H9 (cell line): ENCODE measurements around the gene HTD2. TPM values are rescaled to one million over a fixed set of nuclear protein-coding genes. Genes with fewer than 3 reads are reported as not detected.

Experiments used
- DNase-seq: peaks from one replicate; pipeline ENCODE4 v3.0.0-alpha.2; 2017
- H2AFZ ChIP-seq: one replicate; pipeline ENCODE4 v1.6.1; 2013; ENCODE audit warnings: mild to moderate bottlenecking, low read length, control low read depth, moderate library complexity
- H2AK5ac ChIP-seq: 2 replicates; pipeline ENCODE4 v1.6.1; 2013; ENCODE audit warnings: low read length, control low read depth, mixed read lengths; ENCODE audit not compliant: insufficient read length
- H2BK120ac ChIP-seq: one replicate; pipeline ENCODE4 v1.6.1; 2013; ENCODE audit warnings: low read depth, mild to moderate bottlenecking, low read length, control low read depth, inconsistent platforms; ENCODE audit not compliant: poor library complexity, severe bottlenecking
- H2BK12ac ChIP-seq: 2 replicates; pipeline ENCODE4 v1.6.1; 2013; ENCODE audit warnings: low read length, control low read depth, mixed read lengths, low read depth; ENCODE audit not compliant: insufficient read length
- H2BK15ac ChIP-seq: 2 replicates; pipeline ENCODE4 v1.6.1; 2013; ENCODE audit warnings: low read depth, low read length, control low read depth
- H2BK20ac ChIP-seq: one replicate; pipeline ENCODE4 v1.6.1; 2013; ENCODE audit warnings: low read depth, mild to moderate bottlenecking, low read length, control low read depth, inconsistent platforms; ENCODE audit not compliant: poor library complexity, severe bottlenecking
- H2BK5ac ChIP-seq: 2 replicates; pipeline ENCODE4 v1.6.1; 2013; ENCODE audit warnings: low read length, control low read depth, mixed read lengths; ENCODE audit not compliant: insufficient read length
- H3K14ac ChIP-seq: 2 replicates; pipeline ENCODE4 v1.6.1; 2013; ENCODE audit warnings: low read length, control low read depth; ENCODE audit not compliant: insufficient read depth
- H3K18ac ChIP-seq: 2 replicates; pipeline ENCODE4 v1.6.1; 2013; ENCODE audit warnings: low read depth, mild to moderate bottlenecking, mixed read lengths, low read length, control low read depth; ENCODE audit not compliant: insufficient read length
- H3K23ac ChIP-seq: 2 replicates; pipeline ENCODE4 v1.6.1; 2013; ENCODE audit warnings: low read length, control low read depth, mixed read lengths, low read depth; ENCODE audit not compliant: insufficient read length
- H3K23me2 ChIP-seq: 2 replicates; pipeline ENCODE4 v1.6.1; 2013; ENCODE audit warnings: low read depth, mild to moderate bottlenecking, mixed read lengths, low read length, control low read depth; ENCODE audit not compliant: insufficient read length, poor library complexity, severe bottlenecking
- H3K27ac ChIP-seq: 2 replicates; pipeline ENCODE4 v1.5.1; 2013; ENCODE audit warnings: low read length, control low read depth, mixed read lengths, low read depth; ENCODE audit not compliant: insufficient read length
- H3K27me3 ChIP-seq: 2 replicates; pipeline ENCODE4 v1.6.1; 2013; ENCODE audit warnings: low read length, control low read depth, inconsistent platforms; ENCODE audit not compliant: insufficient read depth
- H3K4ac ChIP-seq: 2 replicates; pipeline ENCODE4 v1.6.1; 2013; ENCODE audit warnings: low read depth, mild to moderate bottlenecking, control low read depth, inconsistent platforms, low read length, moderate library complexity
- H3K4me1 ChIP-seq: 2 replicates; pipeline ENCODE4 v1.6.1; 2013; ENCODE audit warnings: low read length, control low read depth, inconsistent platforms; ENCODE audit not compliant: insufficient read depth
- H3K4me2 ChIP-seq: 2 replicates; pipeline ENCODE4 v1.6.1; 2013; ENCODE audit warnings: low read length, control low read depth, mixed read lengths; ENCODE audit not compliant: insufficient read length, insufficient read depth
- H3K56ac ChIP-seq: 2 replicates; pipeline ENCODE4 v1.6.1; 2013; ENCODE audit warnings: low read depth, mild to moderate bottlenecking, mixed read lengths, low read length, control low read depth; ENCODE audit not compliant: insufficient read length
- H3K79me1 ChIP-seq: 2 replicates; pipeline ENCODE4 v1.6.1; 2013; ENCODE audit warnings: low read depth, mild to moderate bottlenecking, moderate library complexity, low read length, control low read depth, inconsistent platforms; ENCODE audit not compliant: insufficient read depth, poor library complexity, severe bottlenecking
- H3K79me2 ChIP-seq: 2 replicates; pipeline ENCODE4 v1.6.1; 2013; ENCODE audit warnings: low read length, control low read depth, inconsistent platforms; ENCODE audit not compliant: insufficient read depth
- H3K9ac ChIP-seq: 2 replicates; pipeline ENCODE4 v1.6.1; 2013; ENCODE audit warnings: low read length, control low read depth, mixed read lengths; ENCODE audit not compliant: insufficient read length; ENCODE audit errors: extremely low read depth
- H3K9me3 ChIP-seq: one replicate; pipeline ENCODE4 v1.6.1; 2013; ENCODE audit warnings: low read depth, low read length, inconsistent platforms; ENCODE audit not compliant: control insufficient read depth
- H3T11ph ChIP-seq: one replicate; pipeline ENCODE4 v1.6.1; 2013; ENCODE audit warnings: mild to moderate bottlenecking, low read length, control low read depth, inconsistent platforms
- H4K20me1 ChIP-seq: one replicate; pipeline ENCODE4 v1.6.1; 2013; ENCODE audit not compliant: control insufficient read depth, insufficient read length, insufficient read depth
- H4K5ac ChIP-seq: 2 replicates; pipeline ENCODE4 v1.6.1; 2013; ENCODE audit warnings: low read depth, mild to moderate bottlenecking, mixed read lengths, low read length, control low read depth; ENCODE audit not compliant: insufficient read length
- H4K8ac ChIP-seq: replicated peaks from 2 replicates; pipeline ENCODE4 v1.6.1; 2013; ENCODE audit warnings: low read length, control low read depth, mixed read lengths, low read depth; ENCODE audit not compliant: insufficient read length
- H4K91ac ChIP-seq: 2 replicates; pipeline ENCODE4 v1.6.1; 2013; ENCODE audit warnings: low read depth, mild to moderate bottlenecking, moderate library complexity, mixed read lengths, low read length, control low read depth; ENCODE audit not compliant: insufficient read length
- H3K27ac Mint-ChIP-seq, 3 experiments: 2 replicates in 2 of 3; 3 replicates in 1 of 3; pipeline ENCODE4 v1.8.0; 2020 to 2021; ENCODE audit warnings: mixed read lengths in 3 of 3, mild to moderate bottlenecking in 1 of 3, moderate library complexity in 1 of 3
- H3K27me3 Mint-ChIP-seq: 2 replicates; pipeline ENCODE4 v1.8.0; 2021; ENCODE audit warnings: low read depth, mild to moderate bottlenecking, moderate library complexity, mixed read lengths
- H3K36me3 Mint-ChIP-seq, 3 experiments: 2 replicates in 2 of 3; 3 replicates in 1 of 3; pipeline ENCODE4 v1.8.0; 2020 to 2021; ENCODE audit warnings: low read depth in 3 of 3, mixed read lengths in 3 of 3; ENCODE audit not compliant: insufficient read depth in 1 of 3
- H3K4me1 Mint-ChIP-seq, 2 experiments: 2 replicates each; pipeline ENCODE4 v1.8.0; 2020; ENCODE audit warnings: mixed read lengths in 2 of 2
- H3K4me3 Mint-ChIP-seq, 2 experiments: 2 replicates in 1 of 2; 3 replicates in 1 of 2; pipeline ENCODE4 v1.8.0; 2020 to 2021; ENCODE audit warnings: mild to moderate bottlenecking in 2 of 2, mixed read lengths in 2 of 2, moderate library complexity in 1 of 2
- H3K9me3 Mint-ChIP-seq, 2 experiments: 2 replicates in 1 of 2; 3 replicates in 1 of 2; pipeline ENCODE4 v1.8.0; 2020; ENCODE audit warnings: mild to moderate bottlenecking in 2 of 2, mixed read lengths in 2 of 2, moderate library complexity in 1 of 2
- WGBS: extraction: QIAGEN DNeasy Blood & Tissue Kit; methylation state at CpG from one replicate; pipeline ENCODE4 v1.1.7; 2013; ENCODE audit warnings: missing lambda C conversion rate, low lambda C conversion rate, mixed read lengths; ENCODE audit not compliant: insufficient read length; ENCODE audit errors: extremely low coverage; 5-methylcytosine and 5-hydroxymethylcytosine counted together
- total RNA-seq: library from RNA; stranded (reverse); gene quantifications from 2 replicates; pipeline ENCODE4 v1.2.1, GENCODE V29; 2021
- TF ChIP-seq, protein P1 (sequence below): fragments of 200-600 bp; sonication (generic); conservative IDR thresholded peaks from 3 replicates; pipeline ENCODE4 v1.8.0; 2021; ENCODE audit warnings: antibody characterized with exemption, mild to moderate bottlenecking

The HTD2 gene
- total RNA-seq, 1 experiment from 2014 or later: 13.4 TPM

DNA sequence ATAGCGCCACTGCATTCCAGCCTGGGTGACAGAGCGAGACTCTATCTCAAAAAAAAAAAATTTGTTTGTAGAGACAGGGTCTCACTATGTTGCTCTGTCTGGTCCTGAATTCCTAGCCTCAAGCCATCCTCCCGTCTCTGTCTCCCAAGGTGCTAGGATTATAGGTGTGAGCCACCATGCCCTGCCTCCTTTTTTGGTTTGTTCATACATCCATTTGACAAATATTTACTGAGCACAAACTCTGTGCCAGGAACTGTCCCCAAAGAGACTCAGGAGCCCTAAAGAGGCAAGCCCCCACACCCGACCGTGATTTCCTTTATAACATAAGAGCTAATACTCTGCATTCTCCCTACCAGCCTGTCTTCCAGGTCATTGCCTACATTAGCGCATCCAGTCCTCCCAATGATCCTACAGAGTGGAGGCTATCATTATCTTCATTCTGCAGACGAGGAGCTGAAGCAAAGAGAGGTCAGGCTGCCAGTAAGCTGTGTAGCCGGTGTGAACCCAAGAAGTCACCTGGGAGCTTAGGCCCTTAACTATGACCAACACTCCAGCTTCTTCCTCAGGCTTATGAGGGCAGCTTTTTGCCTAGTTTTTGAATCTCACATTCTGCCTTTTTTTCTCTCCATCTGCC, 20.1 kb downstream of the HTD2 start:
- no peaks in the 10 kb centered on the region for H3K36me3 Mint-ChIP-seq
- DNase-seq: no peak
- no peak overlapping the region for H2BK120ac ChIP-seq
- H3K4ac ChIP-seq: no peak overlapping the region
- peaks cover 17 to 27% of the 10 kb centered on the region in 2 experiments for H3K4me1 Mint-ChIP-seq
- H3K79me1 ChIP-seq: no peaks in the 10 kb centered on the region
- H3K18ac ChIP-seq: no peak overlapping the region
- H4K8ac ChIP-seq: no peak overlapping the region
- H4K20me1 ChIP-seq: no peaks in the 10 kb centered on the region
- no peak overlapping the region for H2BK12ac ChIP-seq
- H3K23ac ChIP-seq: no peak overlapping the region
- H3K4me2 ChIP-seq: no peak overlapping the region
- H4K91ac ChIP-seq: no peak overlapping the region
- H3K79me2 ChIP-seq: no peaks in the 10 kb centered on the region
- H3K9me3 ChIP-seq: no peaks in the 10 kb centered on the region
- H3K9ac ChIP-seq: no peak overlapping the region
- H3K4me3 Mint-ChIP-seq: no peak overlapping the region
- no peaks in the 10 kb centered on the region for H3K27me3 ChIP-seq
- H3K14ac ChIP-seq: no peak overlapping the region
- H3K4me1 ChIP-seq: peaks cover 3% of the 10 kb centered on the region; the same call in 1 of the 2 replicates
- no peak overlapping the region for H2AFZ ChIP-seq
- TF ChIP-seq, protein P1, sequence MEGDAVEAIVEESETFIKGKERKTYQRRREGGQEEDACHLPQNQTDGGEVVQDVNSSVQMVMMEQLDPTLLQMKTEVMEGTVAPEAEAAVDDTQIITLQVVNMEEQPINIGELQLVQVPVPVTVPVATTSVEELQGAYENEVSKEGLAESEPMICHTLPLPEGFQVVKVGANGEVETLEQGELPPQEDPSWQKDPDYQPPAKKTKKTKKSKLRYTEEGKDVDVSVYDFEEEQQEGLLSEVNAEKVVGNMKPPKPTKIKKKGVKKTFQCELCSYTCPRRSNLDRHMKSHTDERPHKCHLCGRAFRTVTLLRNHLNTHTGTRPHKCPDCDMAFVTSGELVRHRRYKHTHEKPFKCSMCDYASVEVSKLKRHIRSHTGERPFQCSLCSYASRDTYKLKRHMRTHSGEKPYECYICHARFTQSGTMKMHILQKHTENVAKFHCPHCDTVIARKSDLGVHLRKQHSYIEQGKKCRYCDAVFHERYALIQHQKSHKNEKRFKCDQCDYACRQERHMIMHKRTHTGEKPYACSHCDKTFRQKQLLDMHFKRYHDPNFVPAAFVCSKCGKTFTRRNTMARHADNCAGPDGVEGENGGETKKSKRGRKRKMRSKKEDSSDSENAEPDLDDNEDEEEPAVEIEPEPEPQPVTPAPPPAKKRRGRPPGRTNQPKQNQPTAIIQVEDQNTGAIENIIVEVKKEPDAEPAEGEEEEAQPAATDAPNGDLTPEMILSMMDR: no peak
- H2BK15ac ChIP-seq: no peak overlapping the region
- no CpG with 5 or more reads among the region's 8 CpGs for WGBS
- no peak overlapping the region for H3K56ac ChIP-seq
- no peak overlapping the region for H2BK20ac ChIP-seq
- peak overlapping the region in 1 of 3 experiments; percentile 43; a peak in 1 of 7 replicates for H3K27ac Mint-ChIP-seq
- peaks cover 10% of the 10 kb centered on the region for H3K27me3 Mint-ChIP-seq
- H3K23me2 ChIP-seq: no peaks in the 10 kb centered on the region
- H2BK5ac ChIP-seq: no peak overlapping the region
- no peak overlapping the region for H2AK5ac ChIP-seq
- H3K9me3 Mint-ChIP-seq: no peaks in the 10 kb centered on the region
- H3K27ac ChIP-seq: no peak overlapping the region
- H3T11ph ChIP-seq: no peak overlapping the region
- H4K5ac ChIP-seq: no peak overlapping the region
